HepG2 (cell line): ENCODE measurements around the gene COL26A1. TPM values are rescaled to one million over a fixed set of nuclear protein-coding genes. Genes with fewer than 3 reads are reported as not detected.

ENCODE experiments used
- ATAC-seq: fragments of 200-7000 bp; cut with Tn5 transposase; 3 replicates; pipeline ENCODE4 v1.9.1; 2020; ENCODE audit warnings: mild to moderate bottlenecking, moderate library complexity
- BruUV-seq: library from RNA; stranded (reverse); fragments of 400-500 nt; replicated peaks from 2 replicates; lab custom pipeline; 2021; lab: Mats Ljungman, UMichigan
- CTCF ChIA-PET: fragments of 300-600 bp; formaldehyde crosslinking; extraction: SDS; loops from one replicate; lab custom pipeline; 2021; ENCODE audit warnings: low total read pairs, inconsistent platforms, low intra/inter-chr PET ratio; lab: Yijun Ruan, JAX
- POLR2A ChIA-PET: fragments of 350-600 bp; sonication (Branson Sonifier 250); formaldehyde crosslinking; loops from one replicate; lab custom pipeline; 2020; ENCODE audit warnings: antibody characterized with exemption, inconsistent platforms; lab: Yijun Ruan, JAX
- DNase-seq: peaks from one replicate; pipeline ENCODE4 v3.0.0-alpha.2; 2015; ENCODE audit warnings: low spot score
- FAIRE-seq: peaks from 3 replicates; lab custom pipeline; 2011; peaks lifted over from hg19 to GRCh38; lab: Jason Lieb, UNC
- H2AFZ ChIP-seq: one replicate; pipeline ENCODE4 v1.6.1; 2011; ENCODE audit warnings: low read length, inconsistent platforms
- H3K27ac ChIP-seq: fragments of 300-600 bp; 3 replicates; pipeline ENCODE4 v1.8.0; 2011; ENCODE audit warnings: mixed run types, mild to moderate bottlenecking, mixed read lengths, low read length, inconsistent platforms; ENCODE audit not compliant: insufficient read depth; ENCODE audit errors: extremely low read length
- H3K27me3 ChIP-seq, 2 experiments: fragments of 200-600 bp in 1 of 2; 2 replicates in 1 of 2; 3 replicates in 1 of 2; pipeline versions ENCODE4 v1.6.0 to v1.8.0; 2011; ENCODE audit warnings: low read length in 2 of 2, mild to moderate bottlenecking in 2 of 2, moderate library complexity in 2 of 2, inconsistent platforms in 1 of 2; ENCODE audit not compliant: insufficient read depth in 2 of 2, control insufficient read depth in 1 of 2
- H3K36me3 ChIP-seq, 2 experiments: fragments of 200-600 bp in 1 of 2; replicated peaks in 1 of 2; 2 replicates in 1 of 2; 3 replicates in 1 of 2; pipeline versions ENCODE4 v1.5.1 to v1.8.0; 2011; ENCODE audit warnings: low read length in 2 of 2, inconsistent platforms in 1 of 2; ENCODE audit not compliant: insufficient read depth in 2 of 2, control insufficient read depth in 1 of 2
- H3K4me1 ChIP-seq: 2 replicates; pipeline ENCODE4 v1.5.1; 2012; ENCODE audit warnings: low read length, inconsistent platforms; ENCODE audit not compliant: insufficient read depth
- H3K4me2 ChIP-seq: 2 replicates; pipeline ENCODE4 v1.6.0; 2011; ENCODE audit warnings: low read depth, low read length, inconsistent platforms
- H3K4me3 ChIP-seq, 3 experiments: fragments of 200-600 bp in 1 of 3; sonication (generic), shearing (Covaris generic) in 1 of 3; replicated peaks in 1 of 3; 2 replicates each; pipeline ENCODE4 v1.5.1; 2011 to 2016; ENCODE audit warnings: low read length in 3 of 3, inconsistent platforms in 2 of 3, low read depth in 2 of 3, mild to moderate bottlenecking in 2 of 3, control low read depth in 1 of 3, mixed read lengths in 1 of 3; ENCODE audit not compliant: insufficient read depth in 1 of 3
- H3K79me2 ChIP-seq: one replicate; pipeline ENCODE4 v1.6.1; 2011; ENCODE audit warnings: low read length, inconsistent platforms; ENCODE audit not compliant: insufficient read depth
- H3K9ac ChIP-seq: 2 replicates; pipeline ENCODE4 v1.6.0; 2011; ENCODE audit warnings: mild to moderate bottlenecking, low read depth, low read length, inconsistent platforms; ENCODE audit not compliant: insufficient read depth
- H3K9me3 ChIP-seq: 2 replicates; pipeline ENCODE4 v1.5.1; 2012; ENCODE audit warnings: mild to moderate bottlenecking, low read length
- H4K20me1 ChIP-seq: 2 replicates; pipeline ENCODE4 v1.6.0; 2011; ENCODE audit warnings: inconsistent platforms, mild to moderate bottlenecking, low read length, moderate library complexity; ENCODE audit not compliant: insufficient read depth
- DPF2 ChIP-seq: sonication (generic); formaldehyde crosslinking; IDR thresholded peaks from 2 replicates; pipeline ENCODE4 v1.4.0; 2020; ENCODE audit warnings: mild to moderate bottlenecking, low read depth, missing genetic modification reagents, borderline replicate concordance
- GABPA ChIP-seq, 2 experiments: IDR thresholded peaks; 2 replicates each; pipeline ENCODE4 v1.6.1; 2011 to 2016; ENCODE audit warnings: low read depth in 2 of 2, low read length in 1 of 2, missing biosample characterization in 1 of 2, missing genetic modification characterization in 1 of 2
- PCBP2 ChIP-seq: fragments of 200-400 bp; formaldehyde crosslinking; optimal IDR thresholded peaks from 2 replicates; pipeline ENCODE3; 2018; ENCODE audit warnings: low read length, low read depth; ENCODE audit not compliant: poor library complexity, severe bottlenecking
- PITX1 ChIP-seq: sonication (generic); formaldehyde crosslinking; IDR thresholded peaks from 2 replicates; pipeline ENCODE4 v1.5.1; 2020; ENCODE audit warnings: mild to moderate bottlenecking, missing genetic modification reagents
- SETDB1 ChIP-seq: sonication (generic); formaldehyde crosslinking; IDR thresholded peaks from 2 replicates; pipeline ENCODE4 v1.5.1; 2020; ENCODE audit warnings: missing genetic modification reagents, mild to moderate bottlenecking, borderline replicate concordance
- SSRP1 ChIP-seq: IDR thresholded peaks from 2 replicates; pipeline ENCODE4 v1.6.1; 2016; ENCODE audit warnings: control low read depth
- ZFP1 ChIP-seq: IDR thresholded peaks from 2 replicates; pipeline ENCODE4 v1.6.1; 2016
- ZNF331 ChIP-seq: sonication (generic); formaldehyde crosslinking; IDR thresholded peaks from 2 replicates; pipeline ENCODE4 v1.4.0; 2020; ENCODE audit warnings: missing genetic modification reagents
- ZNF333 ChIP-seq: sonication (generic); formaldehyde crosslinking; IDR thresholded peaks from 2 replicates; pipeline ENCODE4 v1.4.0; 2020; ENCODE audit warnings: mild to moderate bottlenecking, missing genetic modification reagents, borderline replicate concordance
- WGBS: methylation state at CpG from one replicate; pipeline ENCODE4 v1.1.6; 2017; ENCODE audit warnings: low lambda C conversion rate; 5-methylcytosine and 5-hydroxymethylcytosine counted together
- in situ Hi-C: cut with HindIII; loops from 2 replicates; pipeline ENCODE4 v1.10.0; 2017; ENCODE audit warnings: low pct_unique_long_range_greater_than_20kb; ENCODE audit not compliant: extremely low pct_ligation_motif_present
- intact Hi-C: fragments of 100-400 bp; cut with micrococcal nuclease; formaldehyde crosslinking; loops from one replicate; pipeline ENCODE4 v1.10.0; 2022; ENCODE audit not compliant: unreplicated experiment
- polyA plus RNA-seq, 8 experiments: library from polyadenylated mRNA; depleted of rRNA in 3 of 8; stranded (reverse) in 7 of 8; unstranded in 1 of 8; fragments of >200 nt; fragmentation: Illumina TruSeq in 4 of 8; extraction: Trizol in 4 of 8; gene quantifications; 2 replicates each; pipeline versions ENCODE4 v1.2.1 to v1.2.3, GENCODE V29; 2011 to 2016; ENCODE audit warnings: low read depth in 4 of 8, missing spikeins in 1 of 8, mixed read lengths in 1 of 8; ENCODE audit not compliant: insufficient read depth in 1 of 8
- total RNA-seq, 5 experiments: library from RNA; depleted of rRNA; stranded (reverse); fragments of >200 nt; fragmentation: Illumina TruSeq; extraction: Trizol; gene quantifications; 2 replicates each; pipeline ENCODE4 v1.2.3, GENCODE V29; 2016; ENCODE audit warnings: low read depth in 1 of 5
- TF ChIP-seq, protein P1 (sequence below): sonication (generic); formaldehyde crosslinking; IDR thresholded peaks from 2 replicates; pipeline ENCODE4 v1.8.1; 2022; ENCODE audit warnings: low read depth, mild to moderate bottlenecking, missing genetic modification reagents
- TF ChIP-seq, protein P2 (sequence below): sonication (generic); IDR thresholded peaks from 2 replicates; pipeline ENCODE4 v1.6.1; 2016; ENCODE audit warnings: low read depth, borderline replicate concordance
- TF ChIP-seq, protein P3 (sequence below): sonication (generic); formaldehyde crosslinking; IDR thresholded peaks from 2 replicates; pipeline ENCODE4 v1.4.0; 2020; ENCODE audit warnings: low read depth, mild to moderate bottlenecking, missing genetic modification reagents
- TF ChIP-seq, protein P4 (sequence below): sonication (generic); formaldehyde crosslinking; IDR thresholded peaks from 2 replicates; pipeline ENCODE4 v1.5.1; 2020; ENCODE audit warnings: missing genetic modification reagents, mild to moderate bottlenecking, borderline replicate concordance

Gene COL26A1
- total and polyA plus RNA-seq, 2 of the 13 experiments (the other 11 are each of a cell fraction or from before 2014, with no cell fraction given), result 7.8 to 9.2 TPM

DNA sequence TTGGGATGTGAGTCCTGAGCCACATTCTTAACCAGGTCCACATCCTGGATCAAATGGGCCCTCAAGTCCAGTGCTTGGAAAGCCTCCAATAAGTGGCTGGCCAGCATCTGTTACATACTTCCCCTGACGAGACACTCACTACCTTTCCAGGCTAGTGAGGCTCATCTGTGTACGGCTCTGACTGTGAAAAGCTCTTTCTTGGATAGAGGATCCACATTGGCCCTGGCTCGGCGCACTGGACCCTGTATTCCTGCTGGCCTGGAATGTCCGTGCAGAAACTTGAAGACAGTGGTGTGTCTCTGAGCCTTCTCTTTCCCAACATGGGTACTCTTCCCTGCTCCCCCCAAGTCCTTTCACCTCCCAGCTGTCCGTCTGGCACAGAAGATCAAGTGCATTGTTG, 230.9 kb downstream of the COL26A1 start:
- no peaks in the 10 kb centered on the region; a peak in 1 of 5 replicates for H3K27me3 ChIP-seq
- DNase-seq, result no peak
- no peak overlapping the region for H3K27ac ChIP-seq
- 45% methylated on average over 5 of the region's 6 CpGs for WGBS
- H3K9ac ChIP-seq, result no peak overlapping the region
- no peaks in the 10 kb centered on the region for H3K9me3 ChIP-seq
- no peak overlapping the region for H2AFZ ChIP-seq
- H4K20me1 ChIP-seq, result no peaks in the 10 kb centered on the region
- H3K4me3 ChIP-seq, result no peak overlapping the region
- BruUV-seq, result no TSS peak
- ATAC-seq, result no peak
- H3K79me2 ChIP-seq, result no peaks in the 10 kb centered on the region
- peaks cover 23% of the 10 kb centered on the region for H3K4me1 ChIP-seq
- CTCF ChIA-PET, result no interaction called here
- H3K36me3 ChIP-seq, result no peaks in the 10 kb centered on the region
- in situ Hi-C loops, result no loop called here
- POLR2A ChIA-PET, result no interaction called here
- no peak overlapping the region for H3K4me2 ChIP-seq
- no peak for FAIRE-seq
- intact Hi-C loops, result no loop called here
- TF ChIP-seq, protein P1, sequence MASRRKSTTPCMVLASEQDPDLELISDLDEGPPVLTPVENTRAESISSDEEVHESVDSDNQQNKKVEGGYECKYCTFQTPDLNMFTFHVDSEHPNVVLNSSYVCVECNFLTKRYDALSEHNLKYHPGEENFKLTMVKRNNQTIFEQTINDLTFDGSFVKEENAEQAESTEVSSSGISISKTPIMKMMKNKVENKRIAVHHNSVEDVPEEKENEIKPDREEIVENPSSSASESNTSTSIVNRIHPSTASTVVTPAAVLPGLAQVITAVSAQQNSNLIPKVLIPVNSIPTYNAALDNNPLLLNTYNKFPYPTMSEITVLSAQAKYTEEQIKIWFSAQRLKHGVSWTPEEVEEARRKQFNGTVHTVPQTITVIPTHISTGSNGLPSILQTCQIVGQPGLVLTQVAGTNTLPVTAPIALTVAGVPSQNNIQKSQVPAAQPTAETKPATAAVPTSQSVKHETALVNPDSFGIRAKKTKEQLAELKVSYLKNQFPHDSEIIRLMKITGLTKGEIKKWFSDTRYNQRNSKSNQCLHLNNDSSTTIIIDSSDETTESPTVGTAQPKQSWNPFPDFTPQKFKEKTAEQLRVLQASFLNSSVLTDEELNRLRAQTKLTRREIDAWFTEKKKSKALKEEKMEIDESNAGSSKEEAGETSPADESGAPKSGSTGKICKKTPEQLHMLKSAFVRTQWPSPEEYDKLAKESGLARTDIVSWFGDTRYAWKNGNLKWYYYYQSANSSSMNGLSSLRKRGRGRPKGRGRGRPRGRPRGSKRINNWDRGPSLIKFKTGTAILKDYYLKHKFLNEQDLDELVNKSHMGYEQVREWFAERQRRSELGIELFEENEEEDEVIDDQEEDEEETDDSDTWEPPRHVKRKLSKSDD (CRISPR knock-in tag), result no peak
- no peak for TF ChIP-seq PCBP2
- TF ChIP-seq PITX1 (CRISPR knock-in tag), result no peak
- TF ChIP-seq, protein P2, sequence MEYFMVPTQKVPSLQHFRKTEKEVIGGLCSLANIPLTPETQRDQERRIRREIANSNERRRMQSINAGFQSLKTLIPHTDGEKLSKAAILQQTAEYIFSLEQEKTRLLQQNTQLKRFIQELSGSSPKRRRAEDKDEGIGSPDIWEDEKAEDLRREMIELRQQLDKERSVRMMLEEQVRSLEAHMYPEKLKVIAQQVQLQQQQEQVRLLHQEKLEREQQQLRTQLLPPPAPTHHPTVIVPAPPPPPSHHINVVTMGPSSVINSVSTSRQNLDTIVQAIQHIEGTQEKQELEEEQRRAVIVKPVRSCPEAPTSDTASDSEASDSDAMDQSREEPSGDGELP, result no peak
- TF ChIP-seq ZNF333 (CRISPR knock-in tag), result no peak
- TF ChIP-seq, protein P3, sequence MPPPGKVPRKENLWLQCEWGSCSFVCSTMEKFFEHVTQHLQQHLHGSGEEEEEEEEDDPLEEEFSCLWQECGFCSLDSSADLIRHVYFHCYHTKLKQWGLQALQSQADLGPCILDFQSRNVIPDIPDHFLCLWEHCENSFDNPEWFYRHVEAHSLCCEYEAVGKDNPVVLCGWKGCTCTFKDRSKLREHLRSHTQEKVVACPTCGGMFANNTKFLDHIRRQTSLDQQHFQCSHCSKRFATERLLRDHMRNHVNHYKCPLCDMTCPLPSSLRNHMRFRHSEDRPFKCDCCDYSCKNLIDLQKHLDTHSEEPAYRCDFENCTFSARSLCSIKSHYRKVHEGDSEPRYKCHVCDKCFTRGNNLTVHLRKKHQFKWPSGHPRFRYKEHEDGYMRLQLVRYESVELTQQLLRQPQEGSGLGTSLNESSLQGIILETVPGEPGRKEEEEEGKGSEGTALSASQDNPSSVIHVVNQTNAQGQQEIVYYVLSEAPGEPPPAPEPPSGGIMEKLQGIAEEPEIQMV, result no peak
- no peak for TF ChIP-seq ZNF331 (CRISPR knock-in tag)
- TF ChIP-seq SSRP1 (CRISPR knock-in tag), result no peak
- TF ChIP-seq GABPA (IDR thresholded peaks at IDR 0.05; ENCODE audit: low read depth, low read length), result no peak
- TF ChIP-seq GABPA (CRISPR knock-in tag; IDR thresholded peaks at IDR 0.05; ENCODE audit: low read depth), result no peak
- TF ChIP-seq, protein P4, sequence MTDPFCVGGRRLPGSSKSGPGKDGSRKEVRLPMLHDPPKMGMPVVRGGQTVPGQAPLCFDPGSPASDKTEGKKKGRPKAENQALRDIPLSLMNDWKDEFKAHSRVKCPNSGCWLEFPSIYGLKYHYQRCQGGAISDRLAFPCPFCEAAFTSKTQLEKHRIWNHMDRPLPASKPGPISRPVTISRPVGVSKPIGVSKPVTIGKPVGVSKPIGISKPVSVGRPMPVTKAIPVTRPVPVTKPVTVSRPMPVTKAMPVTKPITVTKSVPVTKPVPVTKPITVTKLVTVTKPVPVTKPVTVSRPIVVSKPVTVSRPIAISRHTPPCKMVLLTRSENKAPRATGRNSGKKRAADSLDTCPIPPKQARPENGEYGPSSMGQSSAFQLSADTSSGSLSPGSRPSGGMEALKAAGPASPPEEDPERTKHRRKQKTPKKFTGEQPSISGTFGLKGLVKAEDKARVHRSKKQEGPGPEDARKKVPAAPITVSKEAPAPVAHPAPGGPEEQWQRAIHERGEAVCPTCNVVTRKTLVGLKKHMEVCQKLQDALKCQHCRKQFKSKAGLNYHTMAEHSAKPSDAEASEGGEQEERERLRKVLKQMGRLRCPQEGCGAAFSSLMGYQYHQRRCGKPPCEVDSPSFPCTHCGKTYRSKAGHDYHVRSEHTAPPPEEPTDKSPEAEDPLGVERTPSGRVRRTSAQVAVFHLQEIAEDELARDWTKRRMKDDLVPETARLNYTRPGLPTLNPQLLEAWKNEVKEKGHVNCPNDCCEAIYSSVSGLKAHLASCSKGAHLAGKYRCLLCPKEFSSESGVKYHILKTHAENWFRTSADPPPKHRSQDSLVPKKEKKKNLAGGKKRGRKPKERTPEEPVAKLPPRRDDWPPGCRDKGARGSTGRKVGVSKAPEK, result no peak
- no peak for TF ChIP-seq DPF2 (CRISPR knock-in tag)
- no peak for TF ChIP-seq ZFP1 (CRISPR knock-in tag)
- no peak for TF ChIP-seq SETDB1
